ENCODE measurements around the gene ZNF674.
"Not testable (repeated sequence)": the region's sequence is repeated elsewhere in the genome, so short reads cannot be mapped to it uniquely, and the experiment has no call there.

ZNF674 gene

GRCh38 chrX:46463682-46464081 is 81.5 kb downstream of the ZNF674 start:
- no peak for DNase-seq (ENCODE audit: low read depth)

GRCh38 chrX:46461660-46462191 is 83.5 kb downstream of the ZNF674 start:
- no peak for DNase-seq (ENCODE audit: low read depth)

GRCh38 chrX:46460801-46461659 is 84.2 kb downstream of the ZNF674 start:
- not testable (repeated sequence) for DNase-seq (ENCODE audit: low read depth)

- no peak for DNase-seq (ENCODE audit: low read depth)
Observed at GRCh38 chrX:46459603-46460002, 85.6 kb downstream of the ZNF674 start.

GRCh38 chrX:46456125-46456922 is 88.9 kb downstream of the ZNF674 start:
- DNase-seq (ENCODE audit: low read depth), result no peak

Measured in non-pigmented ciliary epithelial cell (primary cell).